MM.1S (cell line): ENCODE measurements around the gene HSPB3.

Experiments used
- CTCF ChIP-seq: fragments of 300-600 bp; sonication (generic); IDR thresholded peaks from 2 replicates; pipeline ENCODE4 v1.5.1; 2016; ENCODE audit warnings: antibody characterized with exemption, low read length, mixed read lengths
- EZH2 ChIP-seq: fragments of 300-600 bp; sonication (generic); optimal IDR thresholded peaks from 2 replicates; pipeline ENCODE3; 2017; ENCODE audit warnings: low read depth, mild to moderate bottlenecking, antibody characterized with exemption, low read length, mixed read lengths
- EZH2phosphoT487 ChIP-seq: fragments of 300-600 bp; sonication (generic); IDR thresholded peaks from 2 replicates; pipeline ENCODE4 v1.6.1; 2018; ENCODE audit warnings: antibody characterized with exemption, low read length

GRCh38 chr5:54415147-54415546 is 40.4 kb upstream of the HSPB3 start:
- TF ChIP-seq CTCF, result no peak
- TF ChIP-seq EZH2, result no peak
- no peak for TF ChIP-seq EZH2phosphoT487
